ENCODE results near the gene PARP3.

Gene PARP3

GRCh38 chr3:51967384-51968169, 25.4 kb downstream of the PARP3 start, which contains the start of gene PCBP4:
TSS of gene PCBP4 (minus strand) at chr3:51967454. CDS start at chr3:51961240, 6,214 bp downstream.
- peak; percentile 76 for DNase-seq

- peak; percentile 99 for DNase-seq
These were observed 26.1 kb downstream of the PARP3 start for GRCh38 chr3:51968170-51968775.

GRCh38 chr3:51968883-51969678, 26.9 kb downstream of the PARP3 start:
- DNase-seq = peak; percentile 76

GRCh38 chr3:51969841-51970240, 27.7 kb downstream of the PARP3 start:
- DNase-seq = no peak

GRCh38 chr3:51970606-51971300, 28.6 kb downstream of the PARP3 start:
- DNase-seq = peak; percentile 55

GRCh38 chr3:51971350-51971749, 29.2 kb downstream of the PARP3 start:
- DNase-seq = no peak

- DNase-seq = peak; percentile 51
These were observed 32.3 kb downstream of the PARP3 start for GRCh38 chr3:51974277-51974962.

GRCh38 chr3:51974963-51975851, 33.0 kb downstream of the PARP3 start, which contains the start of gene ABHD14A:
TSS of gene ABHD14A (plus strand) at chr3:51975064. CDS start at chr3:51975136, 72 bp downstream.
- peak; percentile 69 for DNase-seq

- peak; percentile 81 for DNase-seq
These were observed 33.8 kb downstream of the PARP3 start for GRCh38 chr3:51975852-51976549.

GRCh38 chr3:51977446-51978142, 35.4 kb downstream of the PARP3 start:
- no peak for DNase-seq

- no peak for DNase-seq
These were observed 36.0 kb downstream of the PARP3 start for GRCh38 chr3:51978143-51978502.

GRCh38 chr3:51980253-51980652, 38.1 kb downstream of the PARP3 start:
- DNase-seq = no peak

GRCh38 chr3:51982352-51982837, 40.2 kb downstream of the PARP3 start:
- DNase-seq = peak; percentile 70

- DNase-seq = peak; percentile 87
These were observed 40.8 kb downstream of the PARP3 start, which contains the start of gene ACY1 for GRCh38 chr3:51982838-51983577. TSS of gene ACY1 (plus strand) at chr3:51983535. CDS start at chr3:51984065, 530 bp downstream.

- no peak for DNase-seq
These were observed 41.6 kb downstream of the PARP3 start for GRCh38 chr3:51983578-51984268.

- no peak for DNase-seq
These were observed 42.1 kb downstream of the PARP3 start for GRCh38 chr3:51984269-51984647.

GRCh38 chr3:51985063-51985462, 42.9 kb downstream of the PARP3 start:
- DNase-seq = no peak

Measured in NCI-H82 (cell line).